ENCODE data around the gene ERVK3-1. TPM values are rescaled to one million over a fixed set of nuclear protein-coding genes. Genes with fewer than 3 reads are reported as not detected.

The ERVK3-1 gene
- total and polyA plus RNA-seq, 2 of the 13 experiments (the other 11 are each of a cell fraction or from before 2014, with no cell fraction given) = 28.5 to 38.7 TPM

DNA sequence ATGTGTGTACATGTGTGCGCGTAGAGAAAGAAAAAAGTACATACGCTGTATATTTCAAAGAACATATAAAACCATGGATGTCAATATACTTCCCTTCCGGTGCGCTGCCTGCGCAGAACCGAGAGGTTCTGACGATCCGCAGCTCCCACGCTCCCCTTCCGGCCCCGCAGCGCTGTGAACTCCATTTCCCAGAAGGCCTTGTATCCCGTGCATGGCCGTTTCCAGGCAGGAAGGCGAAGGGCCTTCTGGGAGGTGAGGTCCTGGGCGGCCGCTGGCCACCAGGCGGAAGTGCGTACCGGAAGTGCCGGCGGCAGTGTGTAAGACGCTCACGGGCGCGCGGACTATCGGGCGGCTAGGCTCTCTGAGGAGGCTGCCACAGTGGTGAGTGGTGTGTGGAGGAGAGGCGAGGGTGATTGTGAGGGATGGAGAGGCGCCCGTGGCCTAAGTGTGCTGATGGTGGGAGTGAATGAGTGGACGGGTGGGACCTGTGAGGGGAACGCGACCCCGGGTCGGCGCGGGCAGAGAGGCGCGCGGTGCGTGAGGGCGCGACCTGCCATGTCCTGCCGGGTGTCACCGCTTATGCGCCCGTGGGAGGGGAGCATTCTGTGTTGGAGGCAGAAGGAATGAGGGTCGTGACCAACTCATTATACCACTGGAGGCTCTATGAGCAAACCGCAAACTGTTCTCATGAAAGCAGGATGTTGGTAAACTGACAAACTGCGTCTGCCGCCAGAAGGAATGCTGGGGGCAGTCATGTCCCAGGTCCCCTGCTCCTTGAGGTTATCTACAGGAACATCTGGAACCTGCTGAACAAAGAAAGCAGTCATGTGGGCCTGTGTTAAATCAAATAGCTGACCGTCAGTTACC is at the start of gene ERVK3-1 (continued):
- TF ChIP-seq, protein P1, sequence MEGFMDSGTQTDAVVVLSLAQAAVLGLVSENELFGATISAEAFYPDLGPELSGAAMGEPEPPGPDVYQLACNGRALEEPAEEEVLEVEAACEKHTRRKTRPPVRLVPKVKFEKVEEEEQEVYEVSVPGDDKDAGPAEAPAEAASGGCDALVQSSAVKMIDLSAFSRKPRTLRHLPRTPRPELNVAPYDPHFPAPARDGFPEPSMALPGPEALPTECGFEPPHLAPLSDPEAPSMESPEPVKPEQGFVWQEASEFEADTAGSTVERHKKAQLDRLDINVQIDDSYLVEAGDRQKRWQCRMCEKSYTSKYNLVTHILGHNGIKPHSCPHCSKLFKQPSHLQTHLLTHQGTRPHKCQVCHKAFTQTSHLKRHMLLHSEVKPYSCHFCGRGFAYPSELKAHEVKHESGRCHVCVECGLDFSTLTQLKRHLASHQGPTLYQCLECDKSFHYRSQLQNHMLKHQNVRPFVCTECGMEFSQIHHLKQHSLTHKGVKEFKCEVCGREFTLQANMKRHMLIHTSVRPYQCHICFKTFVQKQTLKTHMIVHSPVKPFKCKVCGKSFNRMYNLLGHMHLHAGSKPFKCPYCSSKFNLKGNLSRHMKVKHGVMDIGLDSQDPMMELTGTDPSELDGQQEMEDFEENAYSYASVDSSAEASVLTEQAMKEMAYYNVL (CRISPR knock-in tag; IDR thresholded peaks at IDR 0.05; ENCODE audit: borderline replicate concordance) = no peak
- no peak; the same call in 1 of the 2 replicates for TF ChIP-seq ZNF160 (CRISPR knock-in tag; IDR thresholded peaks at IDR 0.05)
- peak; percentile 48; the same call in 1 of the 2 replicates for TF ChIP-seq ZNF205 (CRISPR knock-in tag; IDR thresholded peaks at IDR 0.05)
- peak; percentile 92 for TF ChIP-seq POLR2G (IDR thresholded peaks at IDR 0.05; ENCODE audit: low read depth, low read length)
- TF ChIP-seq, protein P2, sequence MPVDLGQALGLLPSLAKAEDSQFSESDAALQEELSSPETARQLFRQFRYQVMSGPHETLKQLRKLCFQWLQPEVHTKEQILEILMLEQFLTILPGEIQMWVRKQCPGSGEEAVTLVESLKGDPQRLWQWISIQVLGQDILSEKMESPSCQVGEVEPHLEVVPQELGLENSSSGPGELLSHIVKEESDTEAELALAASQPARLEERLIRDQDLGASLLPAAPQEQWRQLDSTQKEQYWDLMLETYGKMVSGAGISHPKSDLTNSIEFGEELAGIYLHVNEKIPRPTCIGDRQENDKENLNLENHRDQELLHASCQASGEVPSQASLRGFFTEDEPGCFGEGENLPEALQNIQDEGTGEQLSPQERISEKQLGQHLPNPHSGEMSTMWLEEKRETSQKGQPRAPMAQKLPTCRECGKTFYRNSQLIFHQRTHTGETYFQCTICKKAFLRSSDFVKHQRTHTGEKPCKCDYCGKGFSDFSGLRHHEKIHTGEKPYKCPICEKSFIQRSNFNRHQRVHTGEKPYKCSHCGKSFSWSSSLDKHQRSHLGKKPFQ (CRISPR knock-in tag; IDR thresholded peaks at IDR 0.05; ENCODE audit: insufficient replicate concordance) = no peak
- TF ChIP-seq ZNF557 (CRISPR knock-in tag; IDR thresholded peaks at IDR 0.05) = no peak
- TF ChIP-seq, protein P3, sequence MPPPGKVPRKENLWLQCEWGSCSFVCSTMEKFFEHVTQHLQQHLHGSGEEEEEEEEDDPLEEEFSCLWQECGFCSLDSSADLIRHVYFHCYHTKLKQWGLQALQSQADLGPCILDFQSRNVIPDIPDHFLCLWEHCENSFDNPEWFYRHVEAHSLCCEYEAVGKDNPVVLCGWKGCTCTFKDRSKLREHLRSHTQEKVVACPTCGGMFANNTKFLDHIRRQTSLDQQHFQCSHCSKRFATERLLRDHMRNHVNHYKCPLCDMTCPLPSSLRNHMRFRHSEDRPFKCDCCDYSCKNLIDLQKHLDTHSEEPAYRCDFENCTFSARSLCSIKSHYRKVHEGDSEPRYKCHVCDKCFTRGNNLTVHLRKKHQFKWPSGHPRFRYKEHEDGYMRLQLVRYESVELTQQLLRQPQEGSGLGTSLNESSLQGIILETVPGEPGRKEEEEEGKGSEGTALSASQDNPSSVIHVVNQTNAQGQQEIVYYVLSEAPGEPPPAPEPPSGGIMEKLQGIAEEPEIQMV (CRISPR knock-in tag; IDR thresholded peaks at IDR 0.05; ENCODE audit: low read depth) = no peak
- TF ChIP-seq SMAD3 (CRISPR knock-in tag; IDR thresholded peaks at IDR 0.05) = 0 out of 2 replicates have a peak, but pooled peaks have one; percentile 68
- TF ChIP-seq HOXA5 (CRISPR knock-in tag; IDR thresholded peaks at IDR 0.05) = no peak
- TF ChIP-seq, protein P4, sequence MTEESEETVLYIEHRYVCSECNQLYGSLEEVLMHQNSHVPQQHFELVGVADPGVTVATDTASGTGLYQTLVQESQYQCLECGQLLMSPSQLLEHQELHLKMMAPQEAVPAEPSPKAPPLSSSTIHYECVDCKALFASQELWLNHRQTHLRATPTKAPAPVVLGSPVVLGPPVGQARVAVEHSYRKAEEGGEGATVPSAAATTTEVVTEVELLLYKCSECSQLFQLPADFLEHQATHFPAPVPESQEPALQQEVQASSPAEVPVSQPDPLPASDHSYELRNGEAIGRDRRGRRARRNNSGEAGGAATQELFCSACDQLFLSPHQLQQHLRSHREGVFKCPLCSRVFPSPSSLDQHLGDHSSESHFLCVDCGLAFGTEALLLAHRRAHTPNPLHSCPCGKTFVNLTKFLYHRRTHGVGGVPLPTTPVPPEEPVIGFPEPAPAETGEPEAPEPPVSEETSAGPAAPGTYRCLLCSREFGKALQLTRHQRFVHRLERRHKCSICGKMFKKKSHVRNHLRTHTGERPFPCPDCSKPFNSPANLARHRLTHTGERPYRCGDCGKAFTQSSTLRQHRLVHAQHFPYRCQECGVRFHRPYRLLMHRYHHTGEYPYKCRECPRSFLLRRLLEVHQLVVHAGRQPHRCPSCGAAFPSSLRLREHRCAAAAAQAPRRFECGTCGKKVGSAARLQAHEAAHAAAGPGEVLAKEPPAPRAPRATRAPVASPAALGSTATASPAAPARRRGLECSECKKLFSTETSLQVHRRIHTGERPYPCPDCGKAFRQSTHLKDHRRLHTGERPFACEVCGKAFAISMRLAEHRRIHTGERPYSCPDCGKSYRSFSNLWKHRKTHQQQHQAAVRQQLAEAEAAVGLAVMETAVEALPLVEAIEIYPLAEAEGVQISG (CRISPR knock-in tag; IDR thresholded peaks at IDR 0.05) = peak; percentile 97
- TF ChIP-seq, protein P5, sequence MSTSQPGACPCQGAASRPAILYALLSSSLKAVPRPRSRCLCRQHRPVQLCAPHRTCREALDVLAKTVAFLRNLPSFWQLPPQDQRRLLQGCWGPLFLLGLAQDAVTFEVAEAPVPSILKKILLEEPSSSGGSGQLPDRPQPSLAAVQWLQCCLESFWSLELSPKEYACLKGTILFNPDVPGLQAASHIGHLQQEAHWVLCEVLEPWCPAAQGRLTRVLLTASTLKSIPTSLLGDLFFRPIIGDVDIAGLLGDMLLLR (CRISPR knock-in tag; IDR thresholded peaks at IDR 0.05) = 0 out of 2 replicates have a peak, but pooled peaks have one; percentile 83
